ENCODE measurements around the gene PSMD8.
"Not testable (repeated sequence)": the region's sequence is repeated elsewhere in the genome, so short reads cannot be mapped to it uniquely, and the experiment has no call there.

Gene PSMD8

DNA sequence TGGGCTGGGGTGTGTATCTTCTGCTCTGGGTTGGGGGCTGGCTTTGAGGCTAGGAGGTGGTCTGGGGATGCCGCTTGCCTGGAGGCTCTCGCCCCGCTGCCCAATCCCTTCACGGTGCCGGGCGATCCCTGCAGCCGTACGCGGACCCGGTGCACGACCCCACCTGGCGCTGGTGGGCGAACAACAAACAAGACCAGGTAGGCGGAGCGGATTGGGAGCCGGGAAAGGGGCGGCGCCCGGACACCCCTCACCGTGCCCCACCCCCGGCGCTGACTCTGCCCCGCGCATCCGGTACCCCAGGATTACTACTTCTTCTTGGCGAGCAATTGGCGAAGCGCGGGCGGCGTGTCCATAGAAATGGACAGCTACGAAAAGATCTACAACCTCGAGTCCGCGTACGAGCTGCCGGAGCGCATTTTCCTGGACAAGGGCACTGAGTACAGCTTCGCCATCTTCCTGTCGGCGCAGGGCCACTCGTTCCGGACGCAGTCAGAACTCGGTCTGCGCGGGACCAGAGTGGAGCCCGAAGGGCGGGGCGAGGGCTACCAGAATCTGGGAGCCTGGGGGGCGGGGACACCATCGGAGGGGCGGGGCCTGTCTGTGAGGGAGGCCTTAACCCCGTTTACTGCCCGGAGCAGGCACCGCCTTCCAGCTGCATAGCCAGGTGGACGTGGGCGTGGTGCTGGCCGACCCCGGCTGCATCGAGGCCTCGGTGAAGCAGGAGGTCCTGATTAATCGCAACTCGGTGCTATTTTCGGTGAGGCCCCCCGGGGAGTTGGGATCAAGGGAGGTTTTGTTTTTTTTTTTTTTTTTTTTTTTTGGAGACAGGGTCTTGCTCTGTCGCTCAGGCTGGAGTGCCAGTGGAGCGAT lies 12.1 kb upstream of the PSMD8 start:
- DNase-seq, result peak; percentile 82

DNA sequence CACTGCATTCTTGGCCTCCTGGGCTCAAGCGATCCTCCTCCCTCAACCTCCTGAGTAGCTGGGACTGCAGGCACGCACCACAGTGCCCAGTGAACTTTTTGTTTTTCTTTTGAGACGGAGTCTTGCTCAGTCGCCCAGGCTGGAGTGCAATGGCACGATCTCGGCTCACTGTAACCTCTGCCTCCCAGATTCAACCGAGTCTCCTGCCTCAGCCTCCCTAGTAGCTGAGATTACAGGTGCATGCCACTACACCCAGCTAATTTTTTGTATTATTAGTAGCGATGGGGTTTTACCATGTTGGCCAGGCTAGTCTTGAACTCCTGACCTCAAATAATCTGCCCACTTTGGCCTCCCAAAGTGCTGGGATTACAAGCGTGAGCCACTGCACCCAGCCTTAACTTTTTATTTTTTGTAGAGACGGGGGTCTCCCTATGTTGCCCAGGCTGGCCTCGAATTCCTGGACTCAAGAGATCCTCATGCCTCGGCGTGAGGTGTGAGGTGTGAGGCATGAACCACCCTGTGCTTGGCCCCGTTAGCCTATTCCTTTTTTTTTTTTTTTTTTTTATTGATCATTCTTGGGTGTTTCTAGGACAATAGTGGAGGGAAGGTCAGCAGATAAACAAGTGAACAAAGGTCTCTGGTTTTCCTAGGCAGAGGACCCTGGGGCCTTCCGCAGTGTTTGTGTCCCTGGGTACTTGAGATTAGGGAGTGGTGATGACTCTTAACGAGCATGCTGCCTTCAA lies 11.3 kb upstream of the PSMD8 start:
- not testable (repeated sequence) for DNase-seq

DNA sequence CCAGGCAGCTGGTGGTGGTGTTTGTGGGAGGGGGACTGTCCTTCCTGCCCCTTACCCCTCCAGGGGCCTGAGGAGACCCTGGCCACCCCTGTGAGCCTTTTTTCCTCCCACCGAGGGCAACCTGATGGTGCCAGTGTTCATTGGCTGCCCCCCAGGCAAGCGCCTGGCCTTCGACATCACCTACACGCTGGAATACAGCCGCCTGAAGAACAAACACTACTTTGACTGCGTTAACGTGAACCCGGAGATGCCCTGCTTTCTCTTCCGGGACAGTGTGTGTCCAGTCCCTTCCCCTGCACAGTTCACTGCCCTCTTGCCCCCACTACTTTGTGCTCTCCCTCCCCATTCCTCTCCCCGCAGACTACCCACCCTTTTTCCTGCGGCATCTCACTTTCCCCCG lies 7.3 kb upstream of the PSMD8 start:
- no peak for DNase-seq

DNA sequence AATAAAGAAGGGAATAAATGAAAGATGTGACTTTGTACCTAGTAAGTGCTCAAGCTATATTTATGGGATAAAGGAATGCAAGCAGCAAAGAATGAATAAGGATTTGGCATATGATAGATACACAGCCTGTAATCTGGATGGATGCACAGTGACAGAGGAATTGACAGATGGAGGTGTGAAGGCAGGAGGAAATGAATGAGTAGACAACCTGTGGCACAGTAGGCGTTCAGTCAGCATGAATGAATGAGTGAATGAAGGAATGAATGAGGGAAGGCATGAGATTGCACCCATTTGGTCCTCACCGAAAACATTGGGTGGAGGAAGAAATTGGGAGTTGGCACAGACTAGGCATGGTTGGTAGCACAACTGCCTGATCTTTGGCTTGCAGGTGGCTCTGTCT lies 4.8 kb upstream of the PSMD8 start:
- DNase-seq, result no peak

DNA sequence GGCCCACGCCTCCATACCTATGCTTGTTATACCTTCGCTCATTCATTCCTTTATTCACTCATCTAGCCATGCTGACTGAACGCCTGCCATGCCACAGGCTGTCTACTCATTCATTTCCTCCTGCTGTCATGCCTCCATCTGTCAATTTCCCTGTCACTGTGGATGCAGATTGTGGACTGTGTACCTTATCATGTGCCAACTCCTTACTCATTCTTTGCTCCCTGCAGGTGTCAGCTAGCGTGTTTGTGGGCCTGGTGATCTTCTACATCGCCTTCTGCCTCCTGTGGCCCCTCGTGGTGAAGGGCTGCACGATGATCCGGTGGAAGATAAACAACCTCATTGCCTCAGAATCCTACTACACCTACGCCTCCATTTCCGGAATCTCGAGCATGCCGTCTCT lies 4.1 kb upstream of the PSMD8 start:
- no peak for DNase-seq

DNA sequence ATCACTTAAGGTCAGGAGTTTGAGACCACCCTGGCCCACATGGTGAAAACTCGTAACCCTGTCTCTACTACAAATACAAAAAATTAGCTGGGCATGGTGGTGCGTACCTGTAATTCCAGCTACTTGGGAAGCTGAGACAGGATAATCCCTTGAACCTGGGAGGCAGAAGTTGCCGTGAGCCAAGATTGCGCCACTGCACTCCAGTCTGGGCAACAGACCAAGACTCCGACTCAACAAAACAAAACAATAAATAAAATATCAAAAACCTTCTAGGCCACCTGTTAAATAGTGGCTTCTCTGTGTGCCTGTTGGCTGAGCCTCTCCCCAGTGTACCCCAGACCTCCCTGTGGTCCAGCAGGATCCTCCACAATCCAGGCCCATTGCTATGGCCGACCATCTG lies 3.3 kb upstream of the PSMD8 start:
- no peak for DNase-seq

DNA sequence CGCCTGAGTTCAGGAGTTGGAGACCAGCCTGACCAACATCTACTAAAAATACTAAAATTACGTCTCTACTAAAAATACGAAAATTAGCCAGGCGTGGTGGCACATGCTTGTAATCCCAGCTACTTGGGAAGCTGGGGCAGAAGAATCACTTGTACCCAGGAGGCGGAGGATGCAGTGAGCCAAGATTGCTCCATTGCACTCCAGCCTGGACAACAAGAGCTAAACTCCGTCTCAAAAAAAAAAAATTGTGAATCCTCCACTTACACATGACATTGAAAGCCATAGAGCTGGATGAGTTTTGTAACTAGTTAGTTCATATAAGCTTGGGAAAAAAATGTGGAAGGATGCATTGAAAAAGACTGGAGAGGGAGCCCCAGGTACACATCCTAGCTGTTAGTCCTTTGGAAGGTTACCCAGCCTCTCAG lies 452 bp upstream of the PSMD8 start:
- no peak for DNase-seq

DNA sequence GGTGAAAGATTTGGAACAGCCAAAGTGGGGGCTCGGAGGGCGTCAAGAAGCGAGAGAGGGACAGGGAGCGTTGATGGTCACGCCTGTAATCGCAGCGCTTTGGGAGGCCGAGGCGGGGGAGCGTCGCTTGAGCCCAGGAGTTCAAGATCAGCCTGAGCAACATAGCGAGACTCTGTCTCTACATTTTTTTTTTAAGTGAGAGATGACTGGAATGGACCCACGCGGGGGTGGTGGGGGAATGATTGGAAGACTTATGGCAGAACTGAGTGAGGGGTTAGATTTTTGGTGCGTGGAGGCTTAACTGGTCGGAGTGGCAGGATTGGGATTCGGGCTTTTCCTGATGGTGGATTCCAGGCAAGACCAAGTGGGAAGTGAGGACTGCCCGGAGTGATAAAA lies 725 bp downstream of the PSMD8 start:
- DNase-seq, result no peak

DNA sequence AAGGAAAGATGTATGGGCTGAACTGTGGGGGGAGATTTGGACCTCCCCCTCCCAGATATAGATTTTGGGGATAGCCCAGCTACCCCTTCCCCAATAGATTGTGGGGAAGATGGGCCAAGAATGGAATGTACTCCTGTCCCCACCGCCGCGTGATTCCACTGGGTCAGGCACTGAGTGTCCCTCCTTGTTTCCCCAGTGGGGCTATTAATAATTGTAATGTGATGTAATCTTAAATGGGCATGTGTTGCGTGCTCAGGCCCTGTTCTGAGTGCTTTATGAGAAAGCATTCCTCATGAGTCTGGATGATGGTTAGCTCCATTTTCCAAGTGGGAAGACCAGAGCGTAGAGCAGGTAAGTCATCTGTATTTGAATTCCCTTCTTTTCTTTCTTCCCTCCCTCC lies 1.4 kb downstream of the PSMD8 start:
- DNase-seq, result no peak

DNA sequence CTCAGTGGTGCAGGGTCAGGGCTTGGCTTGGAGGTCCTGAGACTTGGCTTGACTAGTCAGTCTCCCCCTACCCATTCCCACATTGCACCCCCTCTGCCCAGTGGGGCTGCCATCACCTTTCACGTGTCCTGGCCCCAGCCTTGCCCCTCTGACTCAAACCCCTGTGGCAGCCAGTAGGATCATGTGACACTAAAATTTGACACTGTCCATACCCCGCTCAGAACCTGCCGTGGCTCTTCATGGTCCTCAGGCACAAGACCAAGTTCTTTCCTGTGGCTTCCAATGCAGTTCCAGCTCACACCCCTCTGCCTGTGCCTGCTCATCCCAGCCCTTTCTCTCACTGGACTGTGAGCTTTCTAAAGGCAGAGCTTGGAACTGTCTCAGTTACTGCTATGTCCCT lies 2.2 kb downstream of the PSMD8 start:
- DNase-seq, result no peak

DNA sequence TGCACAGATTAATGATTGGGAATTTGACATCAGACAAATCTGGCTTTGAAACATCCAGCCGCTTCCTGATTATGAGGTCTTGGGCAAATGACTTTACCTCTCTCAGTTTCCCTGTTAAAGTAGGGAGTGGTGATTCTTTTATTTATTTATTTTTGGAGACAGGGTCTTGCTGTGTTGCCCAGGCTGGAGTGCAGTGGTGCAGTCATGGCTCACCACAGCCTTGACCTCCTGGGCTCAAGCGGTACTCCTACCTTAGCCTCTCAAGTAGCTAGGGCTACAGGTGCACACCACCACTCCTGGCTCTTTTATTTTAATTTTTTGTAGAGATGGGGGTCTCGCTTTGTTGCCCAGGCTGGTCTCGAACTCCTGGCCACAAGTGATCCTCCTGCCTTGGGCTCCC lies 2.7 kb downstream of the PSMD8 start:
- DNase-seq, result no peak

DNA sequence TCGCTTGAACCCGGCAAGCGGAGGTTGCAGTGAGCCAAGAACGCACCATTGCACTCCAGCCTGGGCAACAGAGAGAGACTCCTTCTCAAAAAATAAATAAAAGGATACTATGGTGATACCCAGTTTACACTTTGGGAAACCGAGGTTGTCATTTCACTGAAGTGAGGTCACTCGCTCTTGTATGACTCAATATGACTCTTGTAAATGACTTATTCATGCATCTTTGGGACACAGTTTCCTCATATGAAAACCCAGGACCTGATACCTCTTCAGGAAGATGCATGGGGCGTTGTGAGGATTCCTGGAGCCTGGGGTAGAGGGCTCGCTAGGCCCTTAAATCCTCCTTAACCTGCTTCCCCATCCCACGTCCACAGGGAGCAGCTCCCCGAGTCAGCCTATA lies 4.5 kb downstream of the PSMD8 start:
- DNase-seq, result no peak

DNA sequence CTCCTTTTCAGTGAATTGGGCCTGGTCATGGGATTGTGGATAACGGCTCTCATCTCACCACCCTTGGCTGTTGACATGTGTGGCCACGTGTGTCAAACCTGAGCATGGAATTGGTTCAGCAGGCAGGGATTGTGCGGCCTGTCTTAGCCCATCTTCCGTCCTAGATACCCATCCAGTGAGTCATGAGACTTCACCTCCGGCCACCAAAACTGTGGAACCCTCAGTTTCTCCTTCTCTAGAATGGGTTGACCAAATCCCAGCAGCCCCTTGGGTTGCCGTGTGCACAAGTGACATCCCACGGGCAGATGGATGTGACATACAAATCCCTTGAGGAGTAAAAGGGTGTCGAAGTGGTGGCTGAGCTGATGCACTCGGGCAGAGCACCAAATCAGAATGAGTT lies 6.8 kb downstream of the PSMD8 start:
- DNase-seq, result no peak

DNA sequence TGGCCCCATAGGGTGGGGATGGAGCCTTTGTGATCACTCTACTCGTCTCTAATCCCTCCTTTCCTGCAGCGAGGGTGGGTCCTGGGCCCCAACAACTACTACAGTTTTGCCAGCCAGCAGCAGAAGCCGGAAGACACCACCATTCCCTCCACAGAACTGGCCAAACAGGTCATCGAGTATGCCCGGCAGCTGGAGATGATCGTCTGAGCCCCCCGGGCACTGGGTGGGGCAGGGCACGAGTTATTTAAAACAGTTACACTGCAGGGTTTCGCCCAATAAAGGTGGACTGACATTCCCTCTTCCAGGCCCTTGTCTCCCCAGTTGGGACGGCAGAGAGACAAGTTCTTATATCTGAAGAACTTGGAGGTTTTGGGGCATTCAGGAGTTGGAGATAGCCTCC lies 8.8 kb downstream of the PSMD8 start:
- DNase-seq, result no peak

DNA sequence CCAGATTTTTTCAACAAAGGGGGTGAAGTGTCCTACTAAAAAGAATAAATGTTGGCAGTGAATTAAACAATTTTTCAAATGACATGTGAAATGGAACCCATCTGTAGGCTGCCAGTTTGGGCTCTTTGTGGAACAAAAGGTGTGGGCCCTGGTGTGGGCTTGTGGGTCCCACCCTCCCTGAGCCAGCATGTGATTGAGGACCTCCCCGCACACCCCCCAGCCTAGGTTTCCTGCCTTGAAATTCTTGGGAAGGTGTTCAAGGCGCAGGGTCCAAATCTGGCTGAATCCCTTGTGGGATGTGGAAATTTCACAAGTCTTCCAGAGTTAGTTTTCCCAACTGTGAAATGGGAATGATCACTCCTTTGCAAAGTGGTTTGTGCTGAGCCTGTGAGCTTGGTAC lies 9.4 kb downstream of the PSMD8 start:
- DNase-seq, result no peak

DNA sequence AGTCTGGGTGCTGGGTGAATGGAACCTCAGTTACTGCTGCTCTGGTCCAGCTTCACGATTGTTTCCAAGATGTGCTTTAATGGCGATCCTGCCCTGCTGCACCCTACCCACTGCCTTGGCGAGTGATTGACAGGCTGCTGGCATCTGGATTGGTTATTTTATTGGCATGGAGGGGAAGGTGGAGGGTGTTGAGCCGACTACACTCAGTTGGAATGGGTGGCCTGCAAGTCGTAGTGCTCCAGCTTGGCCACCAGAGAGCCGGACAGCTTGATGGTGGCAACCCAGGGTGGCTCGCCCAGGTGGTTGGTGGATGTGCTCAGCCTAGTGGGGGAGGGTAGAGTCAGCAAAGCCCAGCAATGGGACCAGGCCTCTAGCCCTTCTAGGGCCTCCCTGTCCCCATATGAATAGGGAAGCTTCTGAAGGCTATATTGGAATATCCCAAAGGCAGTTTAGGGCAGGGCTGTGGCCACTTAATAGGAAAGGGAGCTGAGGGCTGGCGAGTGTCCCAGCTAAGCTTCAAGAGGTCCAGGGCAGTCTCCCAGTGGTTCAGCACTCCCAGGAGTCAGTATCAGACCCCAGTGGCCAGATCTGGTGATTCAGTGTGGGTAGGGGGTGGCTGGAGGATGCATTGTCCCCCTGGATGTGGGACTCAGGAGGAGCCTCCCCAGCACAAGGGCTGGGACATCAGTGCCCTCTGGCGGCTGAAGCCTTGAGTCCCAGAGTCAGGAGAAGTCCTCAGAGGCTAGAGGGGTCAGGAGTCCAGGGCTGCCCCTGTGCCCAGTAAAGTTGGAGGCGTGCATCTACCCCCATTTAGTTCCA lies 10.0 kb downstream of the PSMD8 start:
- no peak for DNase-seq

DNA sequence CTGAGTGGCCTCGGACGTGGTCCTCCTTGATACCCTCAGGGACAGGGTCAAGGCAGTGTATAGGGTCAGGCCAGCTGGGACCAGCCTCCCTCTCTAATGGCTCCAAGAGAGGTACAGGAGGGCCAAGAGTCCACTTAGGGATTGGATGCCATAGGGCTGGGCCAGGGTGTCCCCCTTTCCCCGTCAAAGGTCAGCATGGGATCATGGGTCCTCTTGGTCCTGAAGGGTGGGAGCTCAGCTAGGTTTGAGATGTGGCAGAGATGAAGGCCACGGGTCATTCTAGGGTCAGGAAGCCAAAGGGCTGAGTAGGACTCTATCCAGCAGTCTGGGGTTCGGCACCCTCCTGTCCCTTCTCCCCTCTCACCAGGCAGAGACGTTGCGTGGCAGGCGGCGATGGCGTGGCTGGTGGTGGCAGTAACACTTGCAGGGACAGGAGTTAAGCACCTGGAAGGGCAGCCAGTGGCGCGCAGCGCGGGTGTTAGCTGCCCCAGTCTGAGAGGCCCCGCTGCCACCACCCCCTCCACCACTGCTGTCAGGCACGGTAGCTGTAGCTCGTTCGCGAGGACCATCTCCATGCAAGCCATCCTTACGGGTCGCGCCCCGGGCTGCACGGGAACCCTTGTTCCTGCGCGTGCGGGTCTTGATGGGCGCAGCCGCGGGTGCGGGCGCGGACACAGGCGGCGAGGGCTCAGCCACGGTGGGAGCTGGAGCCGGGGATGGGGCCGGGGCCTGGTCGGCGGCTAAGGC lies 10.9 kb downstream of the PSMD8 start:
- no peak for DNase-seq

DNA sequence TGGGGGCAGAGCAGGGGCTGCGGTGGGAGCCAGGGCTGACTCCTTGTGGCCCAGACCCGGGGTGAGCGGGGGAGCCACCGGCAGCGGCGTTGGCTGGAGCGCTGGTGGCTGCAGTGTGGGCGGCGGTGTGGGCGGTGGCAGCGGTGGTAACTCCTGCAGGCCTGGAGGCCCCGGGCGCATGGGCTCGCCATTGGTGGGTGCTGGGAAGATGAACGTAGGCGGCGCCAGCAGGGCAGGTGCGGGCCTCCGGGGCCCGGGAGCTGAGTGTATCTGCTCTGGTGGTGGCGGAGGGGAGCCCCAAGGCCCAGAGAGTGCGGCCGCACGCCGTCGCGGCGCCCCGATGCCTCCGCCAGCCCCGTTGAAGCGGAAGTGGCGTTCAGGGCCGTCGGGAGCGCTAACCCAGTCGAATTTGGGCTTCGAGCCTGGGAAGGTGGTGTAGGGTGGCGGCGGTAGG lies 11.5 kb downstream of the PSMD8 start:
- DNase-seq, result peak; percentile 42

DNA sequence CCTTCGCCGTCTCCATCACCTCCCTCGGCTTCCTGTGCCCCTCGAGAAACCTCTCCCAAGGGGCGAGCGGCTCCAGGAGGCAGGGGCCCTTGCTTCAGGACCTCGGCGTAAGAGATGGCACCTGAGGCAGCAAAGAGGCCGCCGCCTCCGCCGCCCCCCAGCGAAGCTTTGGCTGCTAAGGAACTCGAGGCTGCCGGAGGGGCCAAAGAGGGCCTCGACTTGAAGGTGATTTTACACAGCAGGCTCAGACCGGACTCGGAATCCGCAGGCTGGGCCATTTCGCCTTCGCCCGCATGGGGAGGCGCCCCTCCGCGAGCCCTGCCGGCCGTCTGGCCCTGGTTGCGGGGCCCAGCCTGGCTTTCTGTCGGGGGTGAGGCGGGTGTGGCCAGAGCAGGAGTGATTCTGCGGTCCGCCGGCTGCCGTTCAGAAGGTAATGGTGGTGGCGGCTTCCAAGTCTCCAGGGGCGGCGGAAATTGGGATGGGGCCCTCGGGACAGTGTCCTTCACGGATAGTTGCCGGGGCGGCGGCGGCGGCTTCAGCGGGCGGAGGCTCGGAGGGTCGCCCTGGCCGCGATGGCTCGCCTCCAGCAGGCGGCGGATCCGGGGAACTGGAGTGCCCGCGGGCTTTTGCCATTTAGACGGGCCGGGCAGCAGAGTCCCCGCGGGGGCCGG lies 12.1 kb downstream of the PSMD8 start:
- peak; percentile 51 for DNase-seq

DNA sequence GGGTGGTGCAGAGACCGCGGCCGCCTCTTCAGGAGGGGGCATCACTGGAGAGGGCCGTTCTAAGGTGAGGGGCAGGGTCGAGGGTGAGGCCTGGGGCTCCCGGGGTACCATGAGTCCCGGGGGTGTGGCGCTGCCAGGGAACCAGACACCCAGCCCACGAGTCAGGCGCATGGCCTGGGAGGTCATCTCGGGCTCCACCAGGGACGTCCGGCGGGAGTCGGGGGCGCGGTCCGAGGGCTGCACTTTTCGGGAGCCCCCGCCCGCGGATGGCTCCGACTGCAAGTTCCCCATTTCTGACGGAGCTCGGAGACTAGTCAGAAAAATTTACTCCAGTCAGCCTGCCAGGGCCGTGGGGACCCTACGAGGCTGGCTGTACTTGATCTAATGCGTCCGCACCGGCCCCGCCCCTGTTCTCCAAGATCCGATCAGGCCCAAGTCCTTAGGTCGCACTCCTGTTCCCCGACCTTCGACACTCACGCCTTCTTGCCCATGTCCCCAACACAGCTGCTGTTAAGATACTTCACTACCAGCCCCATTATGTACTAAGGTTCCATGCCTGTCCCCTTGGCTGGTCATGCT lies 12.7 kb downstream of the PSMD8 start:
- no peak for DNase-seq

DNA sequence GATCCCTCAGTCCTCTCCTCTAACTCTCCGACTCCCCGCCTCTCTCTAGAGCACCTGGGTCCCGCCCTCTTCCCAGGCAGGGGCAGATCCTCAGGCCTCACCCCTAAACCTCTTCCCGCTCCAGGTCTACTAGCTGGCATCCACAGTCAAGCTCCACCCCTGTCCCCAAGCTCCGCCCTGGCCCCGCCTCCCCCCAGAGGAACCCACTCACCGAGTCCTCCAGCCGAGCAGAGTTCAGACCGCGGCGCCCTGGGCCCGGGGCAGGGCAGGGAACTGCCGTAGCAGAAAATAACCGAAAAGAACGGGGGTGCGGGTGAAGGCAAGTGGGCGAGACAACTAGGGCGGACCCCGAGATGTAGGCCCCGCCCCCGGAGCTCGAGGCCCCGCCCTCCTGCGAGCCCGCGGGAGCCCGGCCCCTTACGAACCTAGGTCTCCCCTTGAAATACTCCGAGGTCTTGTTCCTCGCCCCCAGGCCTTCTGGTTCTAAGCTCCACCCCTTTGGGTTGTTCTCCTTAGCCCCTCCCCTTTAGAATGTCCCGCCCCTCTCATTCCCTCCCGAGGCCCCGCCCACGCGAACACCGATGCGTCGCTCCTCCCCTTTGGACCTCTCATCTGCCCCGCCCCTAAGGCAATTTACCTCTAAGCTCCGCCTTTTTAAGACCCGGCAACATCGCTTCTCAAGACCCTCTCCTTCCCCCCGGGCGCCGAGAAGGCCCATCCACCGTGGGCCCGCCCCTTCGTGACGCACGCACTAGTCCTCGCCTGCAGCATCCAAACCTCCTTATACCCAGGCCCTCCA lies 13.4 kb downstream of the PSMD8 start, which contains the start of gene GGN:
GGN (minus strand) TSS at position 485 of the 799 bp plus-strand sequence. CDS start 773 bp downstream, outside the sequence.
- peak; percentile 89 for DNase-seq
